Measurements from ENCODE around the gene PEX26. TPM values are rescaled to one million over a fixed set of nuclear protein-coding genes. Genes with fewer than 3 reads are reported as not detected.
"Not testable (repeated sequence)": the region's sequence is repeated elsewhere in the genome, so short reads cannot be mapped to it uniquely, and the experiment has no call there.

PEX26 gene
- total RNA-seq, 1 experiment from 2014 or later, result 21.9 TPM

DNA sequence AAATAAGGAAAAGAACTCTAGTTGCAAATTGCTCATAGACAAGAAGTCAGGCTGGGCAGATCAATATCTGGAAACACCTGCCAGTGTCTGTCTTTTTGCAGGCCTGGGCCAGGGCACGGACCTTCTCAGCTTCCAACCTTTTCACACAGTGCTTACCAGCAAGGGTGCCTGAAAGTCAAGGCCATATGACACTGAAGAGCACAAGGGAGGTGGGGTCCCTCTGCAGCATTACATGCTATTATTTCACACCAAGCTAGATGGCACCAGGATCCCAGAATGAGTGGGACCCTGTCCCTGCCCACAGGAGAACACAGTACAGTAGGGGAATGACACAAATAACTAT is 5.9 kb upstream of the PEX26 start:
- in situ Hi-C loops (cut with HindIII; ENCODE audit: low pct_unique_long_range_greater_than_20kb, low sequenced_read_pairs) (no loop called here), intact Hi-C loops (cut with micrococcal nuclease; ENCODE audit: unreplicated experiment) (loop anchor here (2.0 kb wide), 1 partner anchor 245 kb away; no protein-coding TSS in a partner anchor)
- H3K27ac ChIP-seq (ENCODE audit: low read length), result no peak overlapping the region
- ATAC-seq (no peak), DNase-seq (ENCODE audit: low read depth, low spot score) (no peak)
- H3K4me3 ChIP-seq (ENCODE audit: low read depth in 2 of 2, low read length in 2 of 2), result no peak overlapping the region
- peaks cover 4% of the 10 kb centered on the region for H3K4me1 ChIP-seq (ENCODE audit: control insufficient read depth, insufficient read depth, low read length)
- no peaks in the 10 kb centered on the region for H3K9me3 ChIP-seq (ENCODE audit: control insufficient read depth, insufficient read depth, low read depth, low read length)
- ChIA-PET POLR2A (no interaction called here), CTCF (no interaction called here)
- no peaks in the 10 kb centered on the region for H3K27me3 ChIP-seq (ENCODE audit: control insufficient read depth, insufficient read depth, low read length)
- no peaks in the 10 kb centered on the region for H3K36me3 ChIP-seq (ENCODE audit: control insufficient read depth, insufficient read depth, low read length)
- no peak for TF ChIP-seq SIN3A (IDR thresholded peaks at IDR 0.05; ENCODE audit: borderline replicate concordance, insufficient read depth, low read depth, low read length)
- TF ChIP-seq, protein P1, sequence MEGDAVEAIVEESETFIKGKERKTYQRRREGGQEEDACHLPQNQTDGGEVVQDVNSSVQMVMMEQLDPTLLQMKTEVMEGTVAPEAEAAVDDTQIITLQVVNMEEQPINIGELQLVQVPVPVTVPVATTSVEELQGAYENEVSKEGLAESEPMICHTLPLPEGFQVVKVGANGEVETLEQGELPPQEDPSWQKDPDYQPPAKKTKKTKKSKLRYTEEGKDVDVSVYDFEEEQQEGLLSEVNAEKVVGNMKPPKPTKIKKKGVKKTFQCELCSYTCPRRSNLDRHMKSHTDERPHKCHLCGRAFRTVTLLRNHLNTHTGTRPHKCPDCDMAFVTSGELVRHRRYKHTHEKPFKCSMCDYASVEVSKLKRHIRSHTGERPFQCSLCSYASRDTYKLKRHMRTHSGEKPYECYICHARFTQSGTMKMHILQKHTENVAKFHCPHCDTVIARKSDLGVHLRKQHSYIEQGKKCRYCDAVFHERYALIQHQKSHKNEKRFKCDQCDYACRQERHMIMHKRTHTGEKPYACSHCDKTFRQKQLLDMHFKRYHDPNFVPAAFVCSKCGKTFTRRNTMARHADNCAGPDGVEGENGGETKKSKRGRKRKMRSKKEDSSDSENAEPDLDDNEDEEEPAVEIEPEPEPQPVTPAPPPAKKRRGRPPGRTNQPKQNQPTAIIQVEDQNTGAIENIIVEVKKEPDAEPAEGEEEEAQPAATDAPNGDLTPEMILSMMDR (IDR thresholded peaks at IDR 0.05), result no peak
- no TSS peak for BruUV-seq (replicated peaks)

DNA sequence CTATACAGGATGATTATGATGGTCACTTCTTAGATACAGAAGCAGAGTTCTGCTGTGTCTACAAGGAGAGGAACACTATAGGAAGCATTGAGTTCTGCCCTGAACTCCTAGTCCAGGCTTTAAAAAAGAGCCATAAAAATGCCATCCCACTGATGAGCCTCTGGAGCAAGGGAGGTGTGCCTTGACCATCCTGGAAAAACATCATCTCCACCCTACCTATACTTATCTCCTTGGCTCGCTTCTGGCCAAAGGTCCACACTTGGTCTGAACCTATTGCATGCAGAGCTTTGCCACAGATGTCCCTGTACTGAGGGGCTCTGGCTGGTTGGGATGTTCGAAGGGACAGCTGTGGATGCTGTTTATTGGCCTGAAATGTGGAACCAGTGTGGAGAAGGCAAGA is 4.3 kb upstream of the PEX26 start:
- DNase-seq (ENCODE audit: low read depth, low spot score), result no peak
- H3K9me3 ChIP-seq (ENCODE audit: control insufficient read depth, insufficient read depth, low read depth, low read length), result no peaks in the 10 kb centered on the region
- H3K27me3 ChIP-seq (ENCODE audit: control insufficient read depth, insufficient read depth, low read length), result no peaks in the 10 kb centered on the region
- no peak overlapping the region for H3K27ac ChIP-seq (ENCODE audit: low read length)
- H3K4me3 ChIP-seq (ENCODE audit: low read depth in 2 of 2, low read length in 2 of 2), result no peak overlapping the region
- intact Hi-C loops (cut with micrococcal nuclease; ENCODE audit: unreplicated experiment) (no loop called here), in situ Hi-C loops (cut with HindIII; ENCODE audit: low pct_unique_long_range_greater_than_20kb, low sequenced_read_pairs) (no loop called here)
- no TSS peak for BruUV-seq (replicated peaks)
- POLR2A ChIA-PET, result no interaction called here
- H3K36me3 ChIP-seq (ENCODE audit: control insufficient read depth, insufficient read depth, low read length), result peaks cover 2% of the 10 kb centered on the region; the same call in 1 of the 2 replicates
- CTCF ChIA-PET, result no interaction called here
- H3K4me1 ChIP-seq (ENCODE audit: control insufficient read depth, insufficient read depth, low read length), result peaks cover 7% of the 10 kb centered on the region
- ATAC-seq, result no peak
- TF ChIP-seq SIN3A (IDR thresholded peaks at IDR 0.05; ENCODE audit: borderline replicate concordance, insufficient read depth, low read depth, low read length) (no peak), POLR2AphosphoS5 (IDR thresholded peaks at IDR 0.05; ENCODE audit: low read depth, low read length) (no peak), TCF7L2 (IDR thresholded peaks at IDR 0.05; ENCODE audit: low read depth, low read length) (no peak)
- TF ChIP-seq, protein P1 (IDR thresholded peaks at IDR 0.05), result no peak
- TF ChIP-seq, protein P2, sequence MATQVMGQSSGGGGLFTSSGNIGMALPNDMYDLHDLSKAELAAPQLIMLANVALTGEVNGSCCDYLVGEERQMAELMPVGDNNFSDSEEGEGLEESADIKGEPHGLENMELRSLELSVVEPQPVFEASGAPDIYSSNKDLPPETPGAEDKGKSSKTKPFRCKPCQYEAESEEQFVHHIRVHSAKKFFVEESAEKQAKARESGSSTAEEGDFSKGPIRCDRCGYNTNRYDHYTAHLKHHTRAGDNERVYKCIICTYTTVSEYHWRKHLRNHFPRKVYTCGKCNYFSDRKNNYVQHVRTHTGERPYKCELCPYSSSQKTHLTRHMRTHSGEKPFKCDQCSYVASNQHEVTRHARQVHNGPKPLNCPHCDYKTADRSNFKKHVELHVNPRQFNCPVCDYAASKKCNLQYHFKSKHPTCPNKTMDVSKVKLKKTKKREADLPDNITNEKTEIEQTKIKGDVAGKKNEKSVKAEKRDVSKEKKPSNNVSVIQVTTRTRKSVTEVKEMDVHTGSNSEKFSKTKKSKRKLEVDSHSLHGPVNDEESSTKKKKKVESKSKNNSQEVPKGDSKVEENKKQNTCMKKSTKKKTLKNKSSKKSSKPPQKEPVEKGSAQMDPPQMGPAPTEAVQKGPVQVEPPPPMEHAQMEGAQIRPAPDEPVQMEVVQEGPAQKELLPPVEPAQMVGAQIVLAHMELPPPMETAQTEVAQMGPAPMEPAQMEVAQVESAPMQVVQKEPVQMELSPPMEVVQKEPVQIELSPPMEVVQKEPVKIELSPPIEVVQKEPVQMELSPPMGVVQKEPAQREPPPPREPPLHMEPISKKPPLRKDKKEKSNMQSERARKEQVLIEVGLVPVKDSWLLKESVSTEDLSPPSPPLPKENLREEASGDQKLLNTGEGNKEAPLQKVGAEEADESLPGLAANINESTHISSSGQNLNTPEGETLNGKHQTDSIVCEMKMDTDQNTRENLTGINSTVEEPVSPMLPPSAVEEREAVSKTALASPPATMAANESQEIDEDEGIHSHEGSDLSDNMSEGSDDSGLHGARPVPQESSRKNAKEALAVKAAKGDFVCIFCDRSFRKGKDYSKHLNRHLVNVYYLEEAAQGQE (IDR thresholded peaks at IDR 0.05; ENCODE audit: insufficient read depth in 1 of 2, low read depth in 2 of 2, low read length in 1 of 2), result no peak

DNA sequence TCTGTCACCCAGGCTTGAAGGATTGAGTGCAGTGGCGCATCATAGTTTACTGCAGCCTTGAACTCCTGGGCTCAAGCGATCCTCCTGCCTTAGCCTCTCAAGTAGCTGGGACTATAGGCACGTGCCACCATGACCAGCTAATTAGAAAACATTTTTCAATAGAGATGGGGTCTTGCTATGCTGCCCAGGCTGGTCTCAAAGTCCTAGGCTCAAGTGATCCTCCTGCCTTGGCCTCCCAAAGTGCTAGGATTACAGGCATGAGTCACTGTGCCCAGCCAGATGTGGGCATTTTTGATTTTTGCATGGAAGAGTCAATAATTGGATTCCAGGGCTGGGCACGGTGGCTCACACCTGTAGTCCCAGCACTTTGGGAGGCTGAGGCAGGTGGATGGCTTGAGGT is 3.9 kb upstream of the PEX26 start:
- ATAC-seq; H3K4me3 ChIP-seq (ENCODE audit: low read depth in 2 of 2, low read length in 2 of 2); H3K27ac ChIP-seq (ENCODE audit: low read length); BruUV-seq (replicated peaks); H3K36me3 ChIP-seq (ENCODE audit: control insufficient read depth, insufficient read depth, low read length); H3K27me3 ChIP-seq (ENCODE audit: control insufficient read depth, insufficient read depth, low read length); H3K9me3 ChIP-seq (ENCODE audit: control insufficient read depth, insufficient read depth, low read depth, low read length); H3K4me1 ChIP-seq (ENCODE audit: control insufficient read depth, insufficient read depth, low read length); in situ Hi-C loops (cut with HindIII; ENCODE audit: low pct_unique_long_range_greater_than_20kb, low sequenced_read_pairs); POLR2A ChIA-PET; CTCF ChIA-PET; intact Hi-C loops (cut with micrococcal nuclease; ENCODE audit: unreplicated experiment); DNase-seq (ENCODE audit: low read depth, low spot score): not testable (repeated sequence)
